LNCAP (cell line): ENCODE results near the gene CCDC158.

Source experiments
- CTCF ChIP-seq: fragments of 450-650 bp; IDR thresholded peaks from 2 replicates; pipeline ENCODE4 v1.5.1; 2017; ENCODE audit warnings: mild to moderate bottlenecking

The CCDC158 gene

DNA sequence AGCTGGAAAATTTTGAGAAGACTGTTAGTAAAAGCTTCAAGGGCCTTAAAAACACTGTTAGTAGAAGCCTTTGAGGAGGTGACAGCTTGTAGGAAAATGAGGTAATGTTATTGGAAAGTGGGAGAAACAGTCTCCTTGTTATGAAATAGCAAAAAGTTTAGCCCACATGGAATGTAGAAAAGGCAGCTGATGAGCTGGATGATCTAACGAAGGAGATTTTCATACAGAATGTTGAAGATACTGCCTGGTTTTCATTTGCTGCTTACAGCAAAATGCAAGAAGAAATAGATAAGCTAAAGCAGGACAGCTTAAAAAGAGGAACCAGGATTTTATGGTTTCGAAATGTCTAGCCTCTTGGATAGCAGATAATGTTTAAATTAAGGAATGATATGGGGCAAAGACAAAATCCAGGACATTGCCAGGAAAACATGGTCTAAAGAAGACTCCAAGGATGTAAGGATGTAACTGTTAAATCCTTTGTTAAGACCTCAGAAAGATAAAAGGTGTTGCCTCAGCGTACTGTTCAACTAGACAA is 124.6 kb downstream of the CCDC158 start:
- TF ChIP-seq CTCF, result no peak

DNA sequence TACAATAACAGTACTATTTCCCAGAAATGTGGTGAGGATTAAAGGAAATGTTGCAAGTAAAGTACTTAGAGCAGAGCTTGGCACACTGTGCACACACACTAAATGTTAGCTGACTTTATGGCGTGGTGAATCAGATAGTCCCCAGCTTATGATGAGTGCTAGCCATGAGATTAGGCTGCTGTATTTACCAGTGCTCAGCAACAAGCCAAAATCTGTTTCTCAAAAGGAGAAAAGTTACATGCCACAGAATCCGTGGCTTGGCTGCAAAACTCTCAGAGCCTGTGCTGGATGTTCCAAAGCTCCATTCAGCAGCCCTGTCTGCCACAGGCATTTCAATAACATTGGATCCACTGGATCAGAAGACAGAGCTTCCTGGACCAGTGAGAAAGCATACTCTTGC is 127.2 kb downstream of the CCDC158 start:
- TF ChIP-seq CTCF, result no peak

DNA sequence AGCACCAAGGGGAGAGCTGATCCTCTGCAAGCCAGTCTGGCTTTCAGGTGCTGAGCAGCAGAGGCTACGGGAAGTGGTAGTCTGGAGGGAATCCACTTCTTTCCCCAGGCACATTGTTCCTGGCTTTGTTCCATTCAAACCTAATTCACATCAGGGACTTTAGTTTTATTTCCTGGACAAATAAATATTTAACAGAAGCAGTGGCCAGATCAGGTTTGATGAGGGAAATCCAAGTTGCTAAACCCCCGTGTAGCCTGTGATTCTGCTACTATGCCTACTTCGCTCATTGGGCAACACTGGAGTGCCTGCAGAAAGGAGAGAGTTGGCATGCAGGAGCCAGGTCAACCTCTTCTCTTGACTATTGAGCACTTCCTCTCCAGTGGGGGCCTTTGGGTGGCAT is 128.2 kb downstream of the CCDC158 start:
- no peak for TF ChIP-seq CTCF

DNA sequence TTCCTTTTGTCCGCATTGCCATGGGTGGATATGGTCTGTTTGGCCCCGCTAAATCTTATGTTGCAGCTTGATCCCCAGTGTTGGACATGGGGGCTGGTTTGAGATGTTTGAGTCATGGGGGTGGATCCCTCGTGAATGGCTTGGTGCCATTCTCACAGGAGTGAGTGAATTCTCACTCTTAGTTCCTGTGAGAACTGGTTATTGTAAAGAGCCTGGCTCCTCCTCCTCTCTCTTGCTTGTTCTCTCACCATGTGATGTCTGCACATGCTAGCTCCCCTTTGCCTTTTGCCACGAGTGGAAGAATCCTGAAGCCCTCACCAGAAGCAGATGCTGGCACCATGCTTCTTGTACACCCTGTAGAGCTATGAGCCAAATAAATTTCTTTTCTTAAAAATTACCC is 137.0 kb downstream of the CCDC158 start:
- no peak for TF ChIP-seq CTCF

GRCh38 chr4:76282941-76283689 is 137.8 kb downstream of the CCDC158 start:
- no peak for TF ChIP-seq CTCF

DNA sequence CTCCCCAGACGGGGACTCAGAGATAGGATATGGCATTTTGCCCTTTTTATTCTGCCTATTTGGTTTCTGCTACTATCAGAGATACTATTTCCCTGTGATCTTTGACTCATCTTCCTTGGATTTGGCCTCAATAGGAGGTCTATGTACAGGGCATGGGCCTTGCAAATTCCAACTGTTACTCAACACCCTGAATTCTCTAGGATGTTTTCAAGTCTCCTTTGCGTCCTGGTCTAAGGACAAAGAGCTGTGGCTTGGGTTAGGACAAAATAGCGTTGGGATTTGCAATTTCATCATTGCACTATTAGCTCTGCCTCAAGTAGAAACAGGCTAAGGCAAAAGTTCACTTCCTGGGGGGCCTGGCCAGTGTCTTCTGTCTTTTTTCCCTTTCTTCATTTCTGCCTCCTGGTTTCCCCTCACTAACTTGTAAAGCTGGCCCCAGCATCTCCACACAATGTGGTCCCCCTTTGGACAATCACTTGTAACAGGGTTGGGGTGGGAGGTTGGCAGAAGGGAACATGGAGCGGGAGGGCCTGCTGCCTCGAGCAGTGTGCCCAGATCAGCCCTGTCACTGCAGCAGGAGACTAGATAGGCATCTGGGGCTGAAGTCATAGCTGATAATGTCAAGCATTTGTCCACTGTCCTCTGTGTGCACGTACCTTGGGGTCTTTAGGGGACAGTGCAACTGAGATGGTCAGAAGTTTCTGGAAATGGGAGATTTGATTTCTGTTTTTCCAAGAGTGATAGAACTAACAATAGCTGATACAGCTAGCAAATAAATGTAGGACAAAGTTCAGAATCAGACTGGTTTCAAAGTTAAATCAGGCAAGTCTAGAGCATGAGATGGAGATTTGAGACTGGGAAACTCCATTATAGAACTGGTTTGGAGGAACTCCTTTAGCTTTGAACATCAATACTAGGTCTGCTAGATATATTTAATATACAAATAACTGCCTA is 140.2 kb downstream of the CCDC158 start:
- no peak for TF ChIP-seq CTCF

DNA sequence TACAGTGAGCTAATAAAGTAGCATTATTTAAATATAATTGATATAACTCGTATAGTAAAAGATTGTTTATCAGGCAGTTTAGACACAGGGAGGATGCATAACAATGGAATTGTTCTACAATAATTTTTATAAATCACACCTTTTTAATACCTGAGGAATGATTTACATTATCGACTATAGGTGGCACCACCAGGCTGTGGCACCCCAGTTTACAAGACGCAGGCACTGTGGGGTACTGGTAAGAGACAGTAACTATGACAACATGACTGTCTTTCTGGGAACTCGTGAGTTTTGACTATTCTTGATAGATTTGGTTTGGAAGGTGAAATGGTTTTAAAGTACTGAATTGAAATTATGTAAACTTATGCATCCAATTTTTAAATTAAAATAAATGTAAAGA is 141.5 kb downstream of the CCDC158 start:
- TF ChIP-seq CTCF, result peak; percentile 13; the same call in 1 of the 2 replicates
